ENCODE data around the gene GUCY2D. TPM values are rescaled to one million over a fixed set of nuclear protein-coding genes. Genes with fewer than 3 reads are reported as not detected.

The GUCY2D gene
- total and polyA plus RNA-seq, 2 experiments from 2014 or later, result 0.07 to 0.08 TPM

- Histone ChIP-seq H3K9me2 (ENCODE audit: insufficient read depth) (no peaks in the 10 kb centered on the region), H3K79me2 (replicated peaks; ENCODE audit: insufficient read depth) (no peaks in the 10 kb centered on the region), H4K20me1 (replicated peaks; ENCODE audit: insufficient read depth) (no peaks in the 10 kb centered on the region; the same call in 1 of the 2 replicates), H3F3A (replicated peaks; ENCODE audit: low read depth) (0 out of 2 replicates have a peak, but pooled peaks cover 3% of the 10 kb centered on the region), H3K4me1 (ENCODE audit: insufficient read depth) (peaks cover 7% of the 10 kb centered on the region; the same call in 1 of the 2 replicates), H3K4me2 (no peak overlapping the region), H3K36me3 (ENCODE audit: insufficient read depth) (no peaks in the 10 kb centered on the region), H3K4me3 (no peak overlapping the region), H3K27ac (ENCODE audit: low read depth) (no peak overlapping the region), H2AFZ (no peak overlapping the region), H3K27me3 (ENCODE audit: insufficient read depth) (peaks cover 59% of the 10 kb centered on the region)
- peaks cover 18% of the 10 kb centered on the region for H3K4me1 Mint-ChIP-seq
- ATAC-seq, result no peak
- H3K9me3 Mint-ChIP-seq, result peaks cover 3% of the 10 kb centered on the region; the same call in 1 of the 3 replicates
- H3K27me3 Mint-ChIP-seq (ENCODE audit: insufficient read depth, low read depth, poor library complexity), result peaks cover 33% of the 10 kb centered on the region
- no peak for TF ChIP-seq EZH2 (IDR thresholded peaks at IDR 0.05; ENCODE audit: low read depth, unreplicated experiment)
- TF ChIP-seq JUNB (IDR thresholded peaks at IDR 0.05; ENCODE audit: unreplicated experiment), result no peak
- no peak for TF ChIP-seq CREB1 (CRISPR knock-in tag; IDR thresholded peaks at IDR 0.05; ENCODE audit: low read depth)
- TF ChIP-seq ZNF462 (CRISPR knock-in tag; IDR thresholded peaks at IDR 0.05), result no peak
- TF ChIP-seq CTCF (conservative IDR thresholded peaks at IDR 0.05; ENCODE audit: low read depth in 2 of 2), result no peak
- no peak for TF ChIP-seq STAT1 (IDR thresholded peaks at IDR 0.05; ENCODE audit: unreplicated experiment)
- no peak for TF ChIP-seq EZH2phosphoT487 (IDR thresholded peaks at IDR 0.05; ENCODE audit: unreplicated experiment)
- TF ChIP-seq ZNF114 (CRISPR knock-in tag; IDR thresholded peaks at IDR 0.05), result no peak
- TF ChIP-seq NANOG (IDR thresholded peaks at IDR 0.05; ENCODE audit: borderline replicate concordance), result no peak
- TF ChIP-seq REST (IDR thresholded peaks at IDR 0.05; ENCODE audit: unreplicated experiment), result no peak
- TF ChIP-seq POLR2AphosphoS5 (IDR thresholded peaks at IDR 0.05; ENCODE audit: low read depth), result no peak
- TF ChIP-seq ZNF331 (CRISPR knock-in tag; IDR thresholded peaks at IDR 0.05; ENCODE audit: low read depth), result no peak
- TF ChIP-seq ETS1 (IDR thresholded peaks at IDR 0.05), result no peak
- H3K4me3 Mint-ChIP-seq, result no peak overlapping the region
- H3K27ac Mint-ChIP-seq, result no peak overlapping the region
- no peak for DNase-seq (ENCODE audit: low spot score)
- no peaks in the 10 kb centered on the region; the same call in 2 of the 3 replicates for H3K36me3 Mint-ChIP-seq (ENCODE audit: low read depth)
Measured at GRCh38 chr17:8005357-8005756, 2.9 kb downstream of the GUCY2D start.

All from GM23338 (cell line).